ENCODE measurements around the gene EFCAB8.

- TF ChIP-seq EZH2 (IDR thresholded peaks at IDR 0.05; ENCODE audit: insufficient read depth, low read length) (no peak), CTCF (IDR thresholded peaks at IDR 0.05; ENCODE audit: insufficient read depth, low read depth, low read length) (no peak)
These were observed 131.0 kb downstream of the EFCAB8 start for GRCh38 chr20:32989507-32990283.

Measured in astrocyte (in vitro differentiated cells and primary cell).